ENCODE data around the gene PLCB1. TPM values are rescaled to one million over a fixed set of nuclear protein-coding genes. Genes with fewer than 3 reads are reported as not detected.
A peak's percentile ranks its signal among the peaks of the same experiment; 100 is the strongest.

Gene PLCB1
- total RNA-seq, 2 donors from 2014 or later = 12.3 to 13.4 TPM

- Mint-ChIP-seq H3K36me3 (no peaks in the 10 kb centered on the region), H3K27me3 (no peaks in the 10 kb centered on the region), H3K27ac (peak overlapping the region in 1 of 2 donors; percentile 21), H3K4me3 (no peak overlapping the region), H3K9me3 (no peaks in the 10 kb centered on the region), H3K4me1 (ENCODE audit: low read depth in 2 of 2) (peaks cover 0 to 12% of the 10 kb centered on the region in 2 donors)
- DNase-seq (ENCODE audit: low spot score) (no peak), ATAC-seq (no peak)
Observed at GRCh38 chr20:8413691-8414090, 281.6 kb downstream of the PLCB1 start.

DNA sequence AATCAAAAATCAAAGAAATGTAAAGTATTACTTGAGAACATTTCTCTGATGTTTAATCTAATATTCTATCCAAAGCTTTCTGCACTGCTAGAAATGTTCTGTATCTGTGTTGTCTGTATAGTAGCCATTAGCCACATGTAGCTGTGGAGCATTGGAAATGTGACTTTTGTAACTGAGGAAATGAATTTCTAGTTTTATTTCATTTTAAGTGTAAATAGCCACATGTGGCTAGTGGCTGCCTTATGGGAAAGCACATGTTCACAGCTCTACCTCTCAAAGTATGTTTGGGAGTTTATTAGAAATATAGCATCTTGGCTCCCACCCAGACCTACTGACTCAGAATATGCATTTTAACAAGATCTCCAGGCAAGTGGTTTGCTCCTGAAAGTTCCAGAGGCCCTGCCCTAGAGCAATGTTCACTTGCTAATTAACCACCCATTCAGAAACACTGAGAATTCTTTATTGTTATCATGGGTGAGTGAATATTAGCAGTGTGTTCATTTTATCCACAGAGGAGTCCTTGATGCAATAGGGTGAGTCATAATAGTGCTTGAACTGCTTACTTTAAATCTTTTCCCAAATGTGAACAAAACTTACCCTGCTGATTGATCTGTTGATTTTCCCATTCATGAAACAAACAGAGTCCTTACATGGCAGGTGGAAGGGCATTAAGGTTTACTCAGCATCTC lies 282.7 kb downstream of the PLCB1 start:
- H3K27ac Mint-ChIP-seq = no peak overlapping the region
- DNase-seq (ENCODE audit: low spot score) (no peak), ATAC-seq (no peak)
- peaks cover 0 to 12% of the 10 kb centered on the region in 2 donors for H3K4me1 Mint-ChIP-seq (ENCODE audit: low read depth in 2 of 2)
- H3K4me3 Mint-ChIP-seq = no peak overlapping the region
- no peaks in the 10 kb centered on the region for H3K36me3 Mint-ChIP-seq
- H3K9me3 Mint-ChIP-seq = no peaks in the 10 kb centered on the region
- H3K27me3 Mint-ChIP-seq = no peaks in the 10 kb centered on the region

GRCh38 chr20:8421981-8422380 lies 289.9 kb downstream of the PLCB1 start:
- peaks cover 0 to 2% of the 10 kb centered on the region in 2 donors for H3K27me3 Mint-ChIP-seq
- no peak for ATAC-seq
- no peaks in the 10 kb centered on the region for H3K9me3 Mint-ChIP-seq
- no peak overlapping the region for H3K4me3 Mint-ChIP-seq
- peaks cover 0 to 3% of the 10 kb centered on the region in 2 donors for H3K4me1 Mint-ChIP-seq (ENCODE audit: low read depth in 2 of 2)
- no peaks in the 10 kb centered on the region for H3K36me3 Mint-ChIP-seq
- DNase-seq (ENCODE audit: low spot score) = no peak
- no peak overlapping the region for H3K27ac Mint-ChIP-seq

GRCh38 chr20:8423482-8423881 lies 291.4 kb downstream of the PLCB1 start:
- ATAC-seq (no peak), DNase-seq (ENCODE audit: low spot score) (no peak)
- H3K27ac Mint-ChIP-seq = no peak overlapping the region
- no peaks in the 10 kb centered on the region for H3K9me3 Mint-ChIP-seq
- peaks cover 9 to 10% of the 10 kb centered on the region in 2 donors for H3K4me1 Mint-ChIP-seq (ENCODE audit: low read depth in 2 of 2)
- peaks cover 2 to 7% of the 10 kb centered on the region in 2 donors for H3K27me3 Mint-ChIP-seq
- H3K4me3 Mint-ChIP-seq = no peak overlapping the region
- no peaks in the 10 kb centered on the region for H3K36me3 Mint-ChIP-seq

DNA sequence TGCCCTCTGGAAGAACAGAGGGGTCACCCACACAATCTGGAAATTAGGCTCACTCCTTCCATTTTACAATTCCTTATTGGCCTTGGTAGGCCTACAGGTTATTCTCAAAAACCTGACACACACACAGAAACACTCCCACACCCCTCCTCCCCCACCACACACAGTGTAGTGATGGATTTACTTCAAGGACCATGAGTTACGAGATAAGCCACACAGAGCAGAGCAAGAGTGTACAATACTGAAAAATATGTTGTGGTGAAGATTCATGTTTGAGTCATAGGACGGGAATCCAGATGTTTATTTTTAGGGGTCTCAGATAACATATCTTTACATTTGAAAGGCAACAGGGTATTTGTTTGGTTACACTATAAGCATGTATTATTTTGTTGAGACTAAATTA lies 291.9 kb downstream of the PLCB1 start:
- DNase-seq (ENCODE audit: low spot score) = no peak
- Mint-ChIP-seq H3K36me3 (no peaks in the 10 kb centered on the region), H3K4me3 (no peak overlapping the region), H3K27me3 (peaks cover 2 to 8% of the 10 kb centered on the region in 2 donors), H3K27ac (no peak overlapping the region), H3K4me1 (ENCODE audit: low read depth in 2 of 2) (peaks cover 14 to 16% of the 10 kb centered on the region in 2 donors), H3K9me3 (no peaks in the 10 kb centered on the region)
- no peak for ATAC-seq

DNA sequence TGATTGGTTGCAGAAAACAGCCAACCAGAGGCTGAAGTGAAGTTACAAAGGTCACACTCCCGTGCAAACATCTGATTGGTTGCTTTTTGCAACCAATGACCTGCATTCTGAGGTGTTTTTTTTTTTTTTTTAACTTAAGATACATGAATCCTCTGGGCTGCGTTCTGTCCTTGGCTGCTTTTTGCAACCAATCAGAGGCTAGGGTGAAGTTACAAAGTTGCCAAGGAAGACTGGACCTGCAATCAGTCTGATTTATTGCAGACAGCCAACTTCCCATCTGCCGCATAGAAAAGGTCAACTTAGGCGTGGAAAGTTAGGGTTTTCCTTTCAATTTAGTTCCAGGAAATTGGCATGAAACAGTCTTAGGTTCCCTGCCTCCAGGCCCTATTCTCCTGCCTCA lies 292.9 kb downstream of the PLCB1 start:
- DNase-seq (ENCODE audit: low spot score) (no peak), ATAC-seq (no peak)
- Mint-ChIP-seq H3K36me3 (no peaks in the 10 kb centered on the region), H3K9me3 (no peaks in the 10 kb centered on the region), H3K4me3 (no peak overlapping the region), H3K27ac (no peak overlapping the region), H3K4me1 (ENCODE audit: low read depth in 2 of 2) (peaks cover 24 to 26% of the 10 kb centered on the region in 2 donors), H3K27me3 (peaks cover 2 to 13% of the 10 kb centered on the region in 2 donors)

DNA sequence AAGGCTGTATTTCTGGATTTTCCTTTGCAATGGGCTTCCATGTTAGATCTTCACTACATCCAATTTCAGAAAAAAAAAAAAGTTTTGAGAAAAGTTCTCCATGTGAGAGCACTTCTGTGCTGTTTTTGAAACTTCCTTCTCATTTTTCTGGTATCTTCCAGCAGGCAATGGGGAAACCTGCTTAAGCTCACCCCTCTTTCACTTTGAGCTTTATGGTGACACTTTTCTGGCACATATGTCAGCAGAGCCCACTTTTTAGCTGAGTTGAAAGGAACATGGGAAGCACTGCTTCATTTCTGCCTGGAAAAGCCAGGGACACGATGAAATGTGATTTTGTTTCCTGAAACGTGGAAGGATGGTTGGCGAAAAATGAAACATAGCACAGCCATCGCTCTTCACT lies 293.7 kb downstream of the PLCB1 start:
- Mint-ChIP-seq H3K27ac (no peak overlapping the region), H3K9me3 (no peaks in the 10 kb centered on the region), H3K27me3 (peaks cover 2 to 13% of the 10 kb centered on the region in 2 donors), H3K36me3 (no peaks in the 10 kb centered on the region), H3K4me1 (ENCODE audit: low read depth in 2 of 2) (peaks cover 27 to 29% of the 10 kb centered on the region in 2 donors), H3K4me3 (no peak overlapping the region)
- no peak for ATAC-seq
- DNase-seq (ENCODE audit: low spot score) = no peak

- Mint-ChIP-seq H3K4me1 (ENCODE audit: low read depth in 2 of 2) (peaks cover 27 to 29% of the 10 kb centered on the region in 2 donors), H3K36me3 (no peaks in the 10 kb centered on the region), H3K9me3 (no peaks in the 10 kb centered on the region), H3K4me3 (peak overlapping the region; percentile 24), H3K27me3 (peaks cover 4 to 13% of the 10 kb centered on the region in 2 donors), H3K27ac (peak overlapping the region in 1 of 2 donors; percentile 29)
- DNase-seq (ENCODE audit: low spot score) (no peak), ATAC-seq (peak in 1 of 2 donors; percentile 33)
Observed at GRCh38 chr20:8427419-8428040, 295.5 kb downstream of the PLCB1 start.

DNA sequence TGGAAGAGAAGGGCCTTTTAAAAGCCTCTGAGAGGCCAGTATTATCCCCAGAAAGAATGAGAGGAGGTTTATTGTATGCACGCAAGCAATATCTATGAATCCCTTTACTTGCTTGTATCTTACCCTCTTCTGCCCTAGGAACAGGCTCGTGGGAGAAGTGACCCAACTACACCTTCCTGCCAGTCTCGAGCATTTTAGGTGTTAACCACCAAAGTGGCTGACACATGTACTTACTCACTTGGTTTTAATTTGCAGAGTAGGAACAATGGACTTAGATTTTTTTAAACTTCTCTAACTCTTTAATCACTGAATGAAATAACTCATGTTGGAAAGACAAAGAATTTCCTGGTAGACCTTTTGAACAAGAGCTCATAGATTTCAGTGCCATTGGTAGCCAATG lies 296.9 kb downstream of the PLCB1 start:
- no peaks in the 10 kb centered on the region for H3K36me3 Mint-ChIP-seq
- peak overlapping the region in 1 of 2 donors; percentile 16 for H3K27ac Mint-ChIP-seq
- H3K4me1 Mint-ChIP-seq (ENCODE audit: low read depth in 2 of 2) = peaks cover 27% of the 10 kb centered on the region in 2 donors
- DNase-seq (ENCODE audit: low spot score) = no peak
- H3K9me3 Mint-ChIP-seq = no peaks in the 10 kb centered on the region
- peak overlapping the region; percentile 48 for H3K4me3 Mint-ChIP-seq
- peak; percentile 87 to 91 for ATAC-seq
- peaks cover 3 to 13% of the 10 kb centered on the region in 2 donors for H3K27me3 Mint-ChIP-seq

GRCh38 chr20:8431538-8432434 lies 299.7 kb downstream of the PLCB1 start:
- Mint-ChIP-seq H3K27me3 (peaks cover 2 to 13% of the 10 kb centered on the region in 2 donors), H3K4me1 (ENCODE audit: low read depth in 2 of 2) (peaks cover 27 to 29% of the 10 kb centered on the region in 2 donors), H3K4me3 (no peak overlapping the region), H3K36me3 (no peaks in the 10 kb centered on the region), H3K27ac (no peak overlapping the region), H3K9me3 (no peaks in the 10 kb centered on the region)
- ATAC-seq = no peak
- DNase-seq (ENCODE audit: low spot score) = no peak

DNA sequence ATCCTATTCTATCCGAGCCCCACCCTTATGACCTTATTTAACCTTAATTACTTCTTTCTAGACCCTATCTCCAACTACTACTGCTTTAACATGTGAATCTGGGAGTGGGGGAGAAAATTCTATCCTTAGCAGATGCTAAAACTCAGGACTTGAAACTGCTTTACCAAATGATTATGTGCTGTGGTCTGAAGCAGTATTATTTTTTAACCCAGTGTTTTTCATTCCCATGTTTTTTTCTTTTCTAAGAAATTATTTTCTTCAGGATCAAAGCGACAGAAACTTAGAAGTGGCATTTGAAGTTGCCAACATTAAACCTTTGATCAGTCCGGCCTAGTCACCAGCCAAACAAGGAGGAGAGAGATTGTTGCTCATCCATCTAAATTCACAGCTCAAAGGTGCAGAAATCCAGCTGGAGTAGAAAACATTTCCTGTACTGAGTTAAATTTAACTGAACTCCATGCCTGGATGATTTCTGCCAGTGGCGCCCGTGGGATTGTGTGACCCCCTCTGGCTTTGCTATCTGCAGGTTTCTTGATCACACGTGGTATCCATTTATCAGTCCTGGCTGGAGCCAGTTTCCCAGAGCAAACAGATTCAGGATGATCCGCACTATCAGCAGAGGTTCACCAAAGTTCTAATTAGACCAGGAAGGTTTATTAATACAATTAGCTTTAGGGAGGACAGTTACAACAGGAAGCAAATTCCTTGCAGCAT lies 300.5 kb downstream of the PLCB1 start:
- no peak for DNase-seq (ENCODE audit: low spot score)
- Mint-ChIP-seq H3K9me3 (no peaks in the 10 kb centered on the region), H3K36me3 (no peaks in the 10 kb centered on the region), H3K27ac (no peak overlapping the region), H3K27me3 (peaks cover 2 to 8% of the 10 kb centered on the region in 2 donors), H3K4me3 (no peak overlapping the region), H3K4me1 (ENCODE audit: low read depth in 2 of 2) (peaks cover 23 to 26% of the 10 kb centered on the region in 2 donors)
- ATAC-seq = no peak

GRCh38 chr20:8433291-8433690 lies 301.2 kb downstream of the PLCB1 start:
- H3K27me3 Mint-ChIP-seq = peaks cover 2 to 6% of the 10 kb centered on the region in 2 donors
- H3K4me3 Mint-ChIP-seq = no peak overlapping the region

GRCh38 chr20:8434326-8434876 lies 302.3 kb downstream of the PLCB1 start:
- no peak for DNase-seq (ENCODE audit: low spot score)
- Mint-ChIP-seq H3K27ac (no peak overlapping the region), H3K9me3 (no peaks in the 10 kb centered on the region), H3K36me3 (no peaks in the 10 kb centered on the region), H3K27me3 (peaks cover under 1 to 2% of the 10 kb centered on the region in 2 donors), H3K4me1 (ENCODE audit: low read depth in 2 of 2) (peaks cover 9 to 12% of the 10 kb centered on the region in 2 donors), H3K4me3 (no peak overlapping the region)
- ATAC-seq = no peak

More at GRCh38 chr20:8433291-8433690, 301.2 kb downstream of the PLCB1 start:
- no peak for DNase-seq (ENCODE audit: low spot score)
- Mint-ChIP-seq H3K4me1 (ENCODE audit: low read depth in 2 of 2) (peaks cover 20 to 24% of the 10 kb centered on the region in 2 donors), H3K9me3 (no peaks in the 10 kb centered on the region), H3K36me3 (no peaks in the 10 kb centered on the region), H3K27ac (no peak overlapping the region)
- no peak for ATAC-seq

All from natural killer cell treated with Interleukin-12 subunit alpha and Interleukin-12 subunit beta and Interleukin-15 and Interleukin-18, amount 100 ng/mL, for 72 hours (primary cell).